Measurements from ENCODE around the gene UNC45A. TPM values are rescaled to one million over a fixed set of nuclear protein-coding genes. Genes with fewer than 3 reads are reported as not detected.

The UNC45A gene
- total RNA-seq, 2 donors from 2014 or later, result 42.8 to 85.0 TPM

GRCh38 chr15:90966262-90966661 is 31.2 kb downstream of the UNC45A start:
- Histone ChIP-seq H3K9me3 (no peaks in the 10 kb centered on the region), H3K36me3 (replicated peaks in 1 of 2; ENCODE audit: insufficient read depth in 1 of 2, low read depth in 2 of 2) (peaks cover 0 to 6% of the 10 kb centered on the region in 2 donors), H3K27ac (no peak overlapping the region), H3K4me3 (no peak overlapping the region), H3K4me1 (no peaks in the 10 kb centered on the region), H3K27me3 (no peaks in the 10 kb centered on the region)
- DNase-seq (no peak), ATAC-seq (no peak)
- TF ChIP-seq CTCF (IDR thresholded peaks at IDR 0.05) (no peak), POLR2A (IDR thresholded peaks at IDR 0.05) (no peak)
- WGBS, 2 donors, result 81 to 92% methylated on average over 9 of the region's 9 CpGs
- intact Hi-C loops (cut with DNase I), result no loop called here

GRCh38 chr15:90967206-90967605 is 32.1 kb downstream of the UNC45A start:
- TF ChIP-seq CTCF (IDR thresholded peaks at IDR 0.05) (no peak), POLR2A (IDR thresholded peaks at IDR 0.05) (no peak)
- DNase-seq (no peak), ATAC-seq (no peak)
- H3K27me3 ChIP-seq, result no peaks in the 10 kb centered on the region
- H3K4me3 ChIP-seq, result no peak overlapping the region
- H3K36me3 ChIP-seq (replicated peaks in 1 of 2; ENCODE audit: insufficient read depth in 1 of 2, low read depth in 2 of 2), result peaks cover 0 to 3% of the 10 kb centered on the region in 2 donors
- H3K4me1 ChIP-seq, result no peaks in the 10 kb centered on the region
- no peak overlapping the region for H3K27ac ChIP-seq
- H3K9me3 ChIP-seq, result no peaks in the 10 kb centered on the region
- WGBS, 2 donors, result 95 to 96% methylated on average over 5 of the region's 5 CpGs
- intact Hi-C loops (cut with DNase I), result no loop called here

GRCh38 chr15:90968434-90968833 is 33.3 kb downstream of the UNC45A start:
- DNase-seq, result no peak
- 91 to 100% methylated on average over 1 of the region's 1 CpG for WGBS, 2 donors
- TF ChIP-seq POLR2A (IDR thresholded peaks at IDR 0.05), result no peak
- TF ChIP-seq CTCF (IDR thresholded peaks at IDR 0.05), result no peak
- no peak for ATAC-seq
- intact Hi-C loops (cut with DNase I), result no loop called here
- no peaks in the 10 kb centered on the region for H3K4me1 ChIP-seq
- H3K4me3 ChIP-seq, result no peak overlapping the region
- no peak overlapping the region for H3K27ac ChIP-seq
- no peaks in the 10 kb centered on the region for H3K27me3 ChIP-seq
- no peaks in the 10 kb centered on the region for H3K9me3 ChIP-seq
- H3K36me3 ChIP-seq (replicated peaks in 1 of 2; ENCODE audit: insufficient read depth in 1 of 2, low read depth in 2 of 2), result peaks cover 0 to 3% of the 10 kb centered on the region in 2 donors

- Histone ChIP-seq H3K27me3 (no peaks in the 10 kb centered on the region), H3K9me3 (no peaks in the 10 kb centered on the region), H3K4me3 (no peak overlapping the region), H3K36me3 (replicated peaks in 1 of 2; ENCODE audit: insufficient read depth in 1 of 2, low read depth in 2 of 2) (peaks cover 0 to 3% of the 10 kb centered on the region in 2 donors), H3K4me1 (no peaks in the 10 kb centered on the region), H3K27ac (no peak overlapping the region)
- DNase-seq (no peak), ATAC-seq (no peak)
- TF ChIP-seq CTCF (IDR thresholded peaks at IDR 0.05) (no peak), POLR2A (IDR thresholded peaks at IDR 0.05) (no peak)
- WGBS, 2 donors, result 87 to 90% methylated on average over 7 of the region's 7 CpGs
- intact Hi-C loops (cut with DNase I), result no loop called here
These were observed 35.2 kb downstream of the UNC45A start for GRCh38 chr15:90970274-90970673.

- Histone ChIP-seq H3K36me3 (replicated peaks in 1 of 2; ENCODE audit: insufficient read depth in 1 of 2, low read depth in 2 of 2) (no peaks in the 10 kb centered on the region), H3K27me3 (no peaks in the 10 kb centered on the region), H3K4me3 (no peak overlapping the region), H3K27ac (no peak overlapping the region), H3K4me1 (no peaks in the 10 kb centered on the region), H3K9me3 (no peaks in the 10 kb centered on the region)
- intact Hi-C loops (cut with DNase I), result no loop called here
- ATAC-seq, result no peak
- TF ChIP-seq CTCF (IDR thresholded peaks at IDR 0.05), result no peak
- TF ChIP-seq POLR2A (IDR thresholded peaks at IDR 0.05), result no peak
- DNase-seq, result no peak
- 94% methylated on average over 5 of the region's 5 CpGs for WGBS, 2 donors
These were observed 37.0 kb downstream of the UNC45A start for GRCh38 chr15:90972133-90972532.
